DMS114 treated with DMSO at 0.1 percent for 48 hours (cell line): ENCODE results near the gene PAQR7.
A peak's percentile ranks its signal among the peaks of the same experiment; 100 is the strongest.

Source experiments
- DNase-seq: peaks from one replicate; lab custom pipeline; 2025; ENCODE audit not compliant: unreplicated experiment; lab: John Stamatoyannopoulos, UW

Gene PAQR7

DNA sequence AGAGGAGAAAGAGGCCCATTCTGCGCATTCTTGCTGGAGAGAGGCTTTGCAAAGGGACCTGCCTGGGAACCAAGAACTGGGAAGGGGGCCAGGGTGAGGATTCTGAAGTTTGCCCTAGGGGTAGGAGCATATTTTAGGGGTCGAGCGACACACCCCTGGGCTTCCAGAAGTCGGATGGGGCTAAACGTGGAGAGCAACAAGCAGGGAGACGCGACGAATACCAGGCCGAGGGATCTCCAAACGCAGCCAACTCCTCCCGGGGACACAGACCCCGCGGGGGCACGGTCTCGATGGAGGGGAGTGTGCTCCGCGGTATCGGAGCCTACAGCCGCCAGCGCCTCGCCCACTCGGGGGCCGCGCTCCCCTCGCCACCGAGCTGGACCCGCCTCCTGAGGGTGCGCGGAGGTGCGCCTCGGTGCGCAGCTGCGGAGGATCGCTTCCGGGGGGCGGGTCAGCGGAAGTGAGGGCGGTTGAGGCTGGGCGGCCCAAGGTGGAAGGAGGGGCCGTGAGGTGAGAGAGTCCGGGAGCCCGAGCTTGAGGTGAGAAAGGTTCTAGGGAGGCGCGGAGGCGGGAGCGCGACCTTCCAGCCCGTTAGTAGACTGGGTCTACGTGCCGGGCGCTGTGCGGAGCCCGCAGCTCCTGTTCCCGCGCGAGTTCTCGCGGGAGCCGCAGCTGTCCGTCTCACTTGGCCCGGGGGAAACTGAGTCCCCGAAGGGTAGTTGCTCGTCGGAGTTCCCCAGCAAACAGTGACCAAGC is 55.8 kb downstream of the PAQR7 start, which contains the start of gene MTFR1L:
Gene MTFR1L, plus strand, starts transcription at position 464 of the 756 bp plus-strand sequence. CDS start 3,151 bp downstream, outside the sequence.
- DNase-seq: peak; percentile 49

DNA sequence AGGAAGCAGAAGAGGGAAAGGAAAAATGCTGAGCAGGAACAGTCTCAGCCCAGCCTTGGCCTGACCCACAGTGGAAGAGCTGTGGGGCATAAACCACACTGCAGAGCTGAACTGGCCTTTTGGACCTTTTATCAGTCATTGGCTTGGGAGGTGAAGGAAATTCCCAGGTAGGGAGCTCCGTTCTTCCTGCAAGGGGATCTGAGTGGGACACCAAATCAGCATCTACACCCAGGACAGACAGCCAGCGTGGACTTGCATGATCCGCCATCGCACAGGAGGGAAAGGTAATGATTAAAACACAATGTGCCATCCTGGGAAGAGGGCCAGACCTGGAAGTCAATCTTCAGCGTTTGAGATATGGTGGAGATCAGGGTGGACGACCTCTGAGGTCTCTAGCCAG is 56.9 kb downstream of the PAQR7 start:
- DNase-seq: no peak

DNA sequence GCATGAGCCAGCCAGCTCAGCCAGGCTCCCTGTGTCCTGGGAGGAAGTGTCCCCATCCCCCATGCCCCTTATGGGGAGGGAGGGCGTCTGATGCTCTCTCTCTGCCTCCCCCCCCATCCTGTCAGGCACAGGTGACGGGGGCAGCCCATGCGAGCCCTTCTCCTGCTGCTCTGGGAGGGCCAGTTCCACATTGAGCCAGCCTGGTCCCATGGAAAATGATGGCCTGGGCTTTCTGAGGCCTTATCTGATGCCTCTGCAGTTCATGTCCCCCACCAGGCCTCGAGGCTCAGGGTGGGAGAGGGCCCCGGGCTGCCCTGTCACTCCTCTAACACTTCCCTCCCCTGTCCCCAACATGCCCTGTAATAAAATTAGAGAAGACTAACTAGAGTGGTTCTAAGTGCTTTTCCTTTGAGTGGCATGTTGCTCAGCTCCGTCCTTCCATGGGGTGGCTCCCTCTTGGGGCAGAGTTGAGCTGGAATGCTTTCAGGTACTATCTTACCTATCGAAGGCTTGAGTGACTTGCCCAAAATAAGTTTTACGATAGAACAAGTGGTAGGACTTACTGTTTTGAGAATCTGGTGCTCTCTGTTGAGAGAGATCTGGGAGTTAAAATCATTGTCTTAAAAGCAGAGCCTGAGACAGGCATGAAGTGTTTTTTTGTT is 57.5 kb downstream of the PAQR7 start:
- DNase-seq: no peak

DNA sequence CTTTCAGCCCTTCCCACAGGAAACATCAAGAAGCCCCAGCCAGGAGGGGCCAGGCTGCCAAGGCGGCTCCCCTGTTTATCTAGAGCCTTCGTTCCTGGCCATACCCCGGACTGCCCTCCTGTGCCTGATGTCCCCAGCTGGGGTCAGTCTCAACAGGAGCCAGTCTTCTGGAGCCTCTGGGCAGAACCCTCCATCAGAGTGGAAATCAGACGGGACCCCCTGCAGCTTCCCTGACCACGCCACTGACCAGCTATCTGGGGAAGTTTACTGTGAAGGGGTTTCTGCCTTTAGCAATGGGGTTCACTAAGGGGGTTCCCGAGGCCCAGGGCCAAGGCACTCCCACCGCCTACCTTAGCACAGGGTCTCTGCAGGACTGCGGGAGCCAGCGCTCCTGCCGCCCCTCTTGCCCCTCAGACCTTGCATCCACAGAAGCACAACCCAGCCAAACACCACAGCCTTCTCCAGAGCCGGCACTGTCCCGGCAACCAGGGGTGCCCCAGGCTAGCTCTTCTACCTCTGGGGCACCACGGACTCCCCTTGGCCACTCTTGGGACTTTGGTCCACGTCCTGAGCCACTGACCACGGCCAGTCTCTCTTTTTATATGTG is 59.3 kb downstream of the PAQR7 start:
- DNase-seq: no peak

DNA sequence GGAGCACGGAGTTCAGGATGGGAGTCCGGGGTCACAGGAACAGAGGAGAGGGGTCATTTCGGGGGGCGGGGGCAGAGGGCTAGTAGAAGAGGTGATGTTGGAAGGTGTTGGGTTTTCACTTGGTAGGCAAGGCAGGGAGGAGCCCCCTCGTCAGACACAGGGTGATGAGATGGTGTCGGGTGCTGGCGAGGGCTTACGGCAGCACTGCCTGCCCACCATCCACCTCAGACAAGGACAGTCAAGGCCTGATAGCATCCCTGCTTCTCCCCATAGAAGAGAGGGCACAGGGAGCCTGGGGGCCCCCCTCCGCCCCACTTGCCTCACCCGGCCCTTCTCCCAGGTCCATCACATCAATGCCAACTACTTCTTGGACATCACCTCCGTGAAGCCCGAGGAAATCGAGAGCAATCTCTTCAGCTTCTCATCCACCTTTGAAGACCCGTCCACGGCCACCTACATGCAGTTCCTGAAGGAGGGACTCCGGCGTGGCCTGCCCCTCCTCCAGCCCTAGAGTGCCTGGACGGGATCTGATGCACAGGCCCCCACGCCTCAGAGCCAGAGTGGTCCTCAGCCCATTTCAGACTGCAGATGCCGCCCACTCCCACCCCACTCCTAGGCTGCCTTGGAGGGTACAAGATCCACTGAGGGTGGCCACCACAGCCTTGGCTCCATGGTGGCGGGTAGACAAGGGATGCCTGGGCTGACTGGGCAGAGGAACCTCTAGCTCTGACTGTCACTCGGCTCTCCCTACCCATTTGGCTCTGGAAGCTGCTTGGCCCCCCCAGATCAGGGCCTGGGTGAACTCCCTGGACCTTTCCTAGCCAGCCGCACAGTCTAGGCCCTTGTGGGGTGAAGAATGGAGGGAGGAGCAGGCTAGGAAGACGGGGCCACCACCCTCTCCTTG is 60.0 kb downstream of the PAQR7 start:
- no peak for DNase-seq

DNA sequence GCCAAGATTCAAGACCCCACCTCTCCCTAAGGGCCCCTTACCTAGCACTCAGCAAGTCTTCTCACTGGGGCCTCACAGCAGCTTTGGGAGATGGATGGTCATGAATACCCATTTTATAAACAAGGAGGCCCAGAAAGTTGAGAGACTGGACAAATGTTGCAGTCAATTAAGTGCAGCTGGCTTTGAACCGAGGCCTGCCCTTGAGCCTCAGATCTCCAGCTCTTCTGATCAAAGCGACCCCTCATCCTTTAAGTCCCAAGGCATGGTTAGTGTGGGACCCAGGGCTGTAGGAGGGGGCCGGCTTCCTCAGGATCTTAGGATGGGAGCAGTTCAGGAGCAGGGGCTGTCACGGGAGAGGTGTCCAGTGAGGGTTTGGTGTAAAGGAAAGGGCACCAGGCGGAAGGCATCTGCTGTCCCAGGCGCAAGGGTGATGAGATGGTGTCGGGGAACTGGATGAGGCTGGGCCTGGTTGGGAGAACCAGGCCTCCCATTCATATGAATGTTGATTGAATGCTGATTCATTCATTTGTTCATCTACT is 60.9 kb downstream of the PAQR7 start:
- DNase-seq: no peak

DNA sequence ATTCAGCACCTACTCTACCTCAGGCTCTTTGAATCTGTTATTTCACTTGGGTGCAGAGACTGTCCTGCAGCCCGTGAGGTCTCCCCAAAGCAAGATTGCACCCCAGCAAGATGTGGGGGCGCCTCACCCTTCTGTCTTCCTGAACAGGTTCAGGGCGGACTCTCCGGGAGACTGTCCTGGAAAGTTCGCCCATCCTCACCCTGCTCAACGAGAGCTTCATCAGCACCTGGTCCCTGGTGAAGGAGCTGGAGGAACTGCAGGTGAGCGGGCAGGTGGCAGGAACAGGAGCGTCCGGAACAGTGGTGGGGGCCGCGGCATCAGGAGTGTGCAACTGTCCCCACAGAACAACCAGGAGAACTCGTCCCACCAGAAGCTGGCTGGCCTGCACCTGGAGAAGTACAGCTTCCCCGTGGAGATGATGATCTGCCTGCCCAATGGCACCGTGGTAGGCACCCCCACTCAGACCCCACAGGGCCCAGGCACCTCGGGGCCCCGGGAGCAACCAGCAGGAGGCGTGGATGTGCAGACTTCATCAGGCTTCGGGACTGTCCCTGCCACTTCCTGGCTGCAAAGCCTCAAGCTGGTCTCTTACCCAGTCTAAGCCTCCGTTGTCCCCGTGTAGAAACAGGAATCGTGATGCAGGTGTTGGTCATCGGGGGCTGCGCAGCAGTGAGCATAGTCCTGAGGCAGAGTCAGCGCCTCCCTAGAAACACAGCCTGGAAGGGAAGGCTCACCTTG is 61.6 kb downstream of the PAQR7 start:
- DNase-seq: no peak

DNA sequence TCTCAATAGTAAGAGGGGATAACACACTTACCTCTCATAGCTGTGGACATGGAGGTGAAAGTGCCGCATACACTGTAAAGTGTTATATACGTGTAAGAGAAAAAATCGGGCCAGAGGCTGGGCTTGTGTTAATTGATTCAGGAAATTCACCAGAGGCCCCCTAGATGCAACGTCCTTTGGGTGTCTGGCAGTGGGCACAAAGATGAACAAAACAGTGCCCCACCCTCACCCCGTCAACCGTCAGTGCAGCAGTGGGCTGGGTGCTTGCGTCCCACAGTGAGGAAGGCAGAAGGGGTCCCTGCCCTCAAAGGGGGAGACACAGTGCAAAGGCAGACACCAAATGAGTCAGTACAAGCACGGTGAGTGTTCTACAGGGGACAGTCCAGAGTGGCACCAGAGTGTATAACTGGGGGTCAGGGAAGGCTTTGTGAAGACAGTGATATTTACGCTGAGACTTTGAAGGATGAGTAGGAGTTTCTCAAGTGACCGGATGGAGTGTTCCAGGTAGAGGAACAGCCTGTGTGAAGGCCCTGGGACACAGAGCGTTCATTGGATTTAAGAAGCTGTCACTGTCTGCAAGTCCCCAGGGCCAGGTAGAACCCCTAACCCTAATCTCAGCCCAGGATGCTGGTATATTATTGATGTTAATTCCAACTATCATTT is 62.3 kb downstream of the PAQR7 start:
- no peak for DNase-seq
